ENCODE results near the gene RIC1. TPM values are rescaled to one million over a fixed set of nuclear protein-coding genes. Genes with fewer than 3 reads are reported as not detected.

RIC1 gene
- total and polyA plus RNA-seq, 2 of the 4 experiments (the other 2 are of a cell fraction) = 28.8 to 76.9 TPM

DNA sequence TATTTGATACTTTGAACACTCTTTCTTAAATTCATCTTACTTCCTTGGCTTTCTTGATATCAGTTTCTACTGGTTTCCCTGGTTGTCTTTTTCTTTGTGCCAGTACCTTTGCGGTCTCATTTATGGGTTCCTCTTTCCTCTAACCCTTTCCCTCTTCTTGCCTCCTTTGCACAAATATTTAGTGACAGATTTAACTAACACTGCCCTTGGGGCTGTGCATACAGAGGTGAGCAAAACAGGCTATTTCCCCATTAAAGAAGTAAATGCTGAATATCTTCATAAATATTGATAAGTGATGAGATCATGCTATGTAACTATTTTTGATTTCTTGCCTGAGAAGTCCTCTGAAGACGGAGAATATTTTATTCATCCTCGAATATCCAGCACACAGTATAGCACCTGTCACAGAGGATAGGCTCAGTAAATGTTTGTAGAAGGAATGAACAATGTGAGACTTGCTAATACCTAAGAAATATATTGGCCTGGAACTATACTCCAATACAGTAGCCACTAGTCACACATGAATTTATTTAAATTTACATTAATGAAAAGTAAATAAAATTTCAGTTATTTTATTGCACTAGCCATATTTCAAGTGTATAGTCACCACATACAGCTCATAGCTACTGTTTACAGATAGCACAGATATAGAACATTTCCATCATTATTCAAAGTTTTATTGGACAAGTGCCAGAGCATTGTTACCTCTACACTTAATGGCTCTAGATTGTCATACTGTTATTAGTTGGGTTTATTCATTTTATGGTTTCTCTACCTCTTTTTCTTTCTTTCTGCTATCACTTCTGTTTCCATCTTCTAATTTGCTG, 90.4 kb downstream of the RIC1 start (continued):
- TF ChIP-seq, protein P1, sequence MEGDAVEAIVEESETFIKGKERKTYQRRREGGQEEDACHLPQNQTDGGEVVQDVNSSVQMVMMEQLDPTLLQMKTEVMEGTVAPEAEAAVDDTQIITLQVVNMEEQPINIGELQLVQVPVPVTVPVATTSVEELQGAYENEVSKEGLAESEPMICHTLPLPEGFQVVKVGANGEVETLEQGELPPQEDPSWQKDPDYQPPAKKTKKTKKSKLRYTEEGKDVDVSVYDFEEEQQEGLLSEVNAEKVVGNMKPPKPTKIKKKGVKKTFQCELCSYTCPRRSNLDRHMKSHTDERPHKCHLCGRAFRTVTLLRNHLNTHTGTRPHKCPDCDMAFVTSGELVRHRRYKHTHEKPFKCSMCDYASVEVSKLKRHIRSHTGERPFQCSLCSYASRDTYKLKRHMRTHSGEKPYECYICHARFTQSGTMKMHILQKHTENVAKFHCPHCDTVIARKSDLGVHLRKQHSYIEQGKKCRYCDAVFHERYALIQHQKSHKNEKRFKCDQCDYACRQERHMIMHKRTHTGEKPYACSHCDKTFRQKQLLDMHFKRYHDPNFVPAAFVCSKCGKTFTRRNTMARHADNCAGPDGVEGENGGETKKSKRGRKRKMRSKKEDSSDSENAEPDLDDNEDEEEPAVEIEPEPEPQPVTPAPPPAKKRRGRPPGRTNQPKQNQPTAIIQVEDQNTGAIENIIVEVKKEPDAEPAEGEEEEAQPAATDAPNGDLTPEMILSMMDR (conservative IDR thresholded peaks at IDR 0.05; ENCODE audit: low read depth, low read length) = no peak
- no peak for TF ChIP-seq BHLHE40 (IDR thresholded peaks at IDR 0.05; ENCODE audit: low read depth, low read length)
- no peak for TF ChIP-seq MAFK (IDR thresholded peaks at IDR 0.05; ENCODE audit: low read depth, low read length)
- TF ChIP-seq FOS (IDR thresholded peaks at IDR 0.05; ENCODE audit: low read depth, low read length) = no peak
